HCT116 (cell line): ENCODE data around the gene TAS2R13.

Experiments
- CEBPB ChIP-seq: IDR thresholded peaks from 2 replicates; pipeline ENCODE4 v1.6.1; 2012; ENCODE audit warnings: low read depth
- EZH2 ChIP-seq: fragments of 200-600 bp; sonication (generic); IDR thresholded peaks from 2 replicates; pipeline ENCODE4 v1.6.1; 2017; ENCODE audit warnings: antibody characterized with exemption, mixed run types
- FOSL1 ChIP-seq: IDR thresholded peaks from 2 replicates; pipeline ENCODE4 v1.6.1; 2012; ENCODE audit warnings: low read depth
- JUND ChIP-seq: IDR thresholded peaks from 2 replicates; pipeline ENCODE4 v1.6.1; 2012
- POLR2A ChIP-seq: IDR thresholded peaks from 2 replicates; pipeline ENCODE4 v1.7.0; 2011; ENCODE audit warnings: borderline replicate concordance; ENCODE audit not compliant: insufficient read depth, insufficient read length; ENCODE audit errors: extremely low read depth
- POLR2AphosphoS5 ChIP-seq: IDR thresholded peaks from 2 replicates; pipeline ENCODE4 v1.6.1; 2011; ENCODE audit warnings: mild to moderate bottlenecking, low read depth, low read length, moderate library complexity
- RAD21 ChIP-seq: IDR thresholded peaks from 2 replicates; pipeline ENCODE4 v1.6.1; 2012; ENCODE audit warnings: low read depth, mild to moderate bottlenecking
- REST ChIP-seq: IDR thresholded peaks from 2 replicates; pipeline ENCODE4 v1.6.1; 2012; ENCODE audit warnings: low read depth
- YY1 ChIP-seq: IDR thresholded peaks from 2 replicates; pipeline ENCODE4 v1.6.1; 2011; ENCODE audit warnings: low read length, low read depth, moderate library complexity, mild to moderate bottlenecking; ENCODE audit not compliant: insufficient replicate concordance; ENCODE audit errors: extremely low read depth
- TF ChIP-seq, protein P1 (sequence below), 3 experiments: fragments of 200-600 bp in 1 of 3; sonication (generic) in 1 of 3; IDR thresholded peaks in 2 of 3; conservative IDR thresholded peaks in 1 of 3; 2 replicates each; pipeline ENCODE4 v1.5.1; 2012 to 2017; ENCODE audit warnings: low read depth in 2 of 3, low read length in 2 of 3, antibody characterized with exemption in 1 of 3, borderline replicate concordance in 1 of 3, control low read depth in 1 of 3, mild to moderate bottlenecking in 1 of 3, mixed read lengths in 1 of 3, mixed run types in 1 of 3, moderate library complexity in 1 of 3; ENCODE audit not compliant: insufficient read depth in 1 of 3

DNA sequence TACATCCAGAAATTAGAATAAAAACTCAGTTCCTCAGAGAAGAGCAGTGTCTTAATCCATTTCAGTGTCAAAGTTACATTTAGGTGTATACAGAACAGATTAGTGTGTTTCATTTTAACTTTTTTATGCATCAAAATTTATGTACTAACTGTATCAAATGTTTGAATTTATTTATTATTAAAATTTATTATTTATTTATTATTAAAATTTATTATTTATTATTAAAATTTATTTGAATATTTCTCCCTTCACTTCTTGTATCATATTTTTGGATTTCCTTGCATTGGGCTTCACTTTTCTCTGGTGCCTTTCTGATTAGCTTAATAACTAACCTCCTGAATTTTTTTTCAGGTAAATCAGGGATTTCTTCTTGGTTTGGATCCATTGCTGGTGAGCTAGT lies 32.0 kb upstream of the TAS2R13 start:
- TF ChIP-seq JUND (no peak), FOSL1 (no peak), REST (no peak), YY1 (no peak), CEBPB (no peak), POLR2AphosphoS5 (no peak), POLR2A (no peak), EZH2 (no peak), RAD21 (no peak)
- TF ChIP-seq, protein P1, sequence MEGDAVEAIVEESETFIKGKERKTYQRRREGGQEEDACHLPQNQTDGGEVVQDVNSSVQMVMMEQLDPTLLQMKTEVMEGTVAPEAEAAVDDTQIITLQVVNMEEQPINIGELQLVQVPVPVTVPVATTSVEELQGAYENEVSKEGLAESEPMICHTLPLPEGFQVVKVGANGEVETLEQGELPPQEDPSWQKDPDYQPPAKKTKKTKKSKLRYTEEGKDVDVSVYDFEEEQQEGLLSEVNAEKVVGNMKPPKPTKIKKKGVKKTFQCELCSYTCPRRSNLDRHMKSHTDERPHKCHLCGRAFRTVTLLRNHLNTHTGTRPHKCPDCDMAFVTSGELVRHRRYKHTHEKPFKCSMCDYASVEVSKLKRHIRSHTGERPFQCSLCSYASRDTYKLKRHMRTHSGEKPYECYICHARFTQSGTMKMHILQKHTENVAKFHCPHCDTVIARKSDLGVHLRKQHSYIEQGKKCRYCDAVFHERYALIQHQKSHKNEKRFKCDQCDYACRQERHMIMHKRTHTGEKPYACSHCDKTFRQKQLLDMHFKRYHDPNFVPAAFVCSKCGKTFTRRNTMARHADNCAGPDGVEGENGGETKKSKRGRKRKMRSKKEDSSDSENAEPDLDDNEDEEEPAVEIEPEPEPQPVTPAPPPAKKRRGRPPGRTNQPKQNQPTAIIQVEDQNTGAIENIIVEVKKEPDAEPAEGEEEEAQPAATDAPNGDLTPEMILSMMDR (IDR thresholded peaks at IDR 0.05 in 2 of 3, conservative IDR thresholded peaks at IDR 0.05 in 1 of 3; ENCODE audit: borderline replicate concordance in 1 of 3, insufficient read depth in 1 of 3, low read depth in 2 of 3, low read length in 2 of 3), result no peak
